Measurements from ENCODE around the gene HOXA1.

Gene HOXA1

DNA sequence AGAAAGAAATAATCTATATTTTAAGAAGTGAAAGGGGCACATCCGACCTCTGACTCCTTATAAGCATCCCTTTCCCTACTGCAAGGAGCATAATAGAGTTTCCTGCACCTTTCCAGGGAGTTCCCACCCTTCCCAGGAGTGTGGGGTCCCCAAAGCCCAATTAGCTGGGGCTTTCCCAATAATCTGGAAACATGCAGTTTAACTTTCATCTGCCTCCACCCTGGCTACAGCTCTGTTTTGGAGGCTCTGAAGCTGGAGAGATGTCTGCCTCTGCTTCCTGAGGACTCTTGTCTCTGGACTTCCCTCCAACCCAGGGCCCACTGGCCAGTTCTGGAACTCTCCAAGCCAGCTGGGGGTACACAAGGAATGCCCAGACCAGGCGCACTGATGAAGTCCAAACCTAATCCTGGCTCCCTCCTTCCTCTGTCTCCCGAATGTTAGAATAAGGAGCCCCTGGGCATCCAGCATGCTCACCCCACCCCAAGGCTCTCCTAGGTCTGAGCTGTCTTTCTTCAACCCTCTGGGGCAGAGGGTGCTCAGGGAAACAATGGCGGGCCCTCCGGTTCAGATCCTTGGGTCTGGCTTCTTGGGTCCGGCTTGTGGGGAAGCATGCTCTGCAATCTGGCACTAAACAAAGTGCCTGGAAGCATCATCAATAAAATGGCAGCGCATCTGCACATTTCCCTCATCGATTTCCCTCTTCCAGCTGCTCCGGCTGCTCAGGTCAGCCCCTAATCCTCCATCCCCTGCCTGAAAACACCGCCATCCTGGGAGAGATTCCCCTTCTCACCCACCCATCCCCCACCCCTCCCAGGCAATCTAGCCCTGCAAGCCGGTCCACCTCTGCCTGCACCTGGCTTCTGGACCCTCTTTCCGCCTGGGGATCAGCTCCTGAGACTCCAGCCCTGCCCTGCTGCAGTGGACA is 21.4 kb upstream of the HOXA1 start:
- DNase-seq (ENCODE audit: low spot score): no peak

DNA sequence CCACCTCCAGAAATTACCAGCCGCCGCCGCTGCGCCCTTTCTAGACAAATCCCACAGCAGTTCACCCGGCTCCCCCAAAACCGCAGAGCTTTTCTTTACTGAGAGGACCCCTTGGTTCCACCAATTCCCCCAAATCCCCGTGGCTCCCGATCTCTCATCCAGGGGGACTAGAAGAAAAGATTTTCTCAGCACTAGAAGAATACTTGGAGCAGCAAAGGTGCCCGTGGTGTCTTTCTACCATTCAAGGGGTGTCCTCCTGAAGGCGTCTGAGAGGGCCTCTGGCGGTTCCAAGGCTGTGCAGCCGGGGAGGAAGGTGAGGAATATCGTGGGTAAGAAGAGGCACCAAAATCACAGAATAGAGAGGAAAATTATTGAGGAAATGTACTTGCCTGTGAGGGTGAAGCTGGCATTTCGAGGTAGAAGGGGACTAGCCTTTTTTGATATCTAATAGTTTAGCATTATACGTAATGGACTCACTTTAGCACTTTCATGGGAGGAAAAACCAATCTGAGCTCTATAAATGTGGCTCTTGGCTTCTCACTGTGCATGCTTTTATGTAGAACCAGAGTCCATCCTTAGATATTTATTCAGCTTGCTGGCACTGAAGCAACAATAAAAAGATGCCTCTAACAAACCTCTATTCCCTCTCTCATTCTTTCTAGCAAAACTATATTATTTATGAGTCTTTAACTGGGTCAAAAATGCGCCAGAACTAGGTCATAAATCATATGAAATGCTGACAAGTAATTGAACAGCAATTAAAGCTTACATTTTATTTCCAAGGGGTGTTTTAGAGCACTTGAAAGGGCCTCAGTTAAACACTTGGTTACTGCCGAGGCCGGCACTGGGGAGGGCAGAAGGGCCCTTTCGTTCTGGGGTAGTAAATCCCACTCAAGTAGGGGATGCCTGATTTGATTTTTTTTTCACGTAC is 20.5 kb upstream of the HOXA1 start:
- DNase-seq (ENCODE audit: low spot score): no peak

DNA sequence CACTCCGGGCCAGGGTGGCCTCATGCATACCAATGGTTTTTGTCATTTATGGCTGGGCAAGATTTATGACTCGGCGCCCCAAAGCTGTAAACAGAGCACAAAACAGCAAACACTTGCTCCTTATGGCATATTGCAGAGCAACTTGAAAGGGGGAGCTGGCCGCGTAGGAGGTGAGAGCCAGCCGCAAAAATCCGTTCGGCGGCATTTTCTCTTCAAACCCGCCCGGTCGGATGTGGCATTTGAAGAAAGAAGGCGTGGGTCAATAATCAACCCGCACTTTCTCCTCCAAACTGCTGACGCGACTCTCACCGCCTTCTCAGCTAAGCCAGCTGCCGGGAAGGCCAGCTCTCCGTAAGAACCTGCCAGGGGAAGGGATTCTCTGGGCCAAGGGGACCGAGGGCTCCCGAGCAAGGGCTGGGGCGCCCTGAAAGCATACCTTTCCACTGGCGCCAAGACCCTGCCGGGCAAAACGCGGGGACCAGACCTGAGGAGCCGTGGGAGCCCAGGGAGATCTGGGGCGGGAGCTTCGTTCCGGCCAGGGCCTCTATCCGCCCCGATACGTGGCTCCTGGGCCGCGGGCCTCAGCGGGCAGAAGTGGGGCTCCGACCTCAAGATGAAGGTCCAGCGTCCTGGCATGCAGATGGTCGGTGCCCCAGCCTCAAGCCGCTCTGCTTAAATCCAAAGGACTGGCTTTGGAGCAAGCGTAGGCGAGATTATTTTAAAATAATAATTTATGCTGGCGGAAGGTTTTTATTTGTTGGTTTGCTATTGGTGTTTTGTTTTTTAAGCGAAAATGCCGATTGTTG is 19.6 kb upstream of the HOXA1 start:
- DNase-seq (ENCODE audit: low spot score): no peak

DNA sequence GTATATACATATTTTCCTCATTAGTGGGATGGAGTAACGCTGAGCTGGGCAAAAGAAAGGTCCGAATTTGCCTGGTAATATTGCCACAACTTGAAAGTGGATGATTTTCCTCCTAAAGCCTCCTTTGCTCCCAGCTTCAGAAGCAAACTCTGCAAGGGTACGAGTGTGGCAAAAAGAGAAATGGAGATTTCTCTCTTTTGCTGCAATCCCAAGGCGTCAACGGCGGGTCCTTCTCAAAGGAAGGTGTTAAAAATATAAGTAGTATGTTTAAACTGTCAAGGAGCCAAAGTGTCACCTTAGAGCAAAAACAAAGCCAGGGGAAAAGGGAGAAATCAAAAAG is 19.1 kb upstream of the HOXA1 start:
- no peak for DNase-seq (ENCODE audit: low spot score)

DNA sequence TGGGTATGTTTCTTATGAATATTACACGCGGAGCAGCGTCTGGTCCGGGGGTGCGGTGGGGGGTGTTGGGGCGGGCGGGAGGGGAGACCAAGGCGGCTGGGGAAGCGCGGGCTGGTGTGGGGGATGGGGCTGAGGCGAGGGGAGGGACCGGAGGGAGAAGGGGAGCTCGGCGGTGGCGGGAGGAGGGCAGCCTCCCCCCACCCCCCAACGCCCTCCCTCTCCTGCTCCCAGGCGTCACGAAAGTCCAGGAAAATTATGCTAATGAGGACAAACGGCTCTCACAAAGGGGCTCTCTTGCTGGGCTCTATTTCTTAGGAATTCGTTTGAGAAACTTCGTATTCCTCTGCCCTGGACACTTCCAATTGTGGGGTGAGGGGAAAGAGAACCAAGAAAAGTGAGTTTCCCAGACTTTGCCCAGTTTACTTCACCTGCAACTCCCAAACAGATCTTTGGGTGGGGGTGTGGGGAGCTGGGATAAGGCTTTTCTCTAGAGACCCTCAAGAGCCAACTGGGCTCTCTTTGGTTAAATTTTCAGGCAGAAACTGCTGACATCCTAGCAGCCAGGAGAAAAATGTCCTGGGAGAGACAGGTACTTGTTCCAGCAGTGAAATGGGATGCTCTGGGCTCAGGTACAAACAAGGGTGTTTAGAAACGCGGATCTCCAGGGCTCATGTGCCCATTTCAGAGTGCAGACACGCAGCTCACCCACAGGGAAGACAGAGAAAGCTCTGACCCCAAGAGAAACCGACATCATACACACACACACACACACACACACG is 18.4 kb upstream of the HOXA1 start:
- DNase-seq (ENCODE audit: low spot score): no peak

DNA sequence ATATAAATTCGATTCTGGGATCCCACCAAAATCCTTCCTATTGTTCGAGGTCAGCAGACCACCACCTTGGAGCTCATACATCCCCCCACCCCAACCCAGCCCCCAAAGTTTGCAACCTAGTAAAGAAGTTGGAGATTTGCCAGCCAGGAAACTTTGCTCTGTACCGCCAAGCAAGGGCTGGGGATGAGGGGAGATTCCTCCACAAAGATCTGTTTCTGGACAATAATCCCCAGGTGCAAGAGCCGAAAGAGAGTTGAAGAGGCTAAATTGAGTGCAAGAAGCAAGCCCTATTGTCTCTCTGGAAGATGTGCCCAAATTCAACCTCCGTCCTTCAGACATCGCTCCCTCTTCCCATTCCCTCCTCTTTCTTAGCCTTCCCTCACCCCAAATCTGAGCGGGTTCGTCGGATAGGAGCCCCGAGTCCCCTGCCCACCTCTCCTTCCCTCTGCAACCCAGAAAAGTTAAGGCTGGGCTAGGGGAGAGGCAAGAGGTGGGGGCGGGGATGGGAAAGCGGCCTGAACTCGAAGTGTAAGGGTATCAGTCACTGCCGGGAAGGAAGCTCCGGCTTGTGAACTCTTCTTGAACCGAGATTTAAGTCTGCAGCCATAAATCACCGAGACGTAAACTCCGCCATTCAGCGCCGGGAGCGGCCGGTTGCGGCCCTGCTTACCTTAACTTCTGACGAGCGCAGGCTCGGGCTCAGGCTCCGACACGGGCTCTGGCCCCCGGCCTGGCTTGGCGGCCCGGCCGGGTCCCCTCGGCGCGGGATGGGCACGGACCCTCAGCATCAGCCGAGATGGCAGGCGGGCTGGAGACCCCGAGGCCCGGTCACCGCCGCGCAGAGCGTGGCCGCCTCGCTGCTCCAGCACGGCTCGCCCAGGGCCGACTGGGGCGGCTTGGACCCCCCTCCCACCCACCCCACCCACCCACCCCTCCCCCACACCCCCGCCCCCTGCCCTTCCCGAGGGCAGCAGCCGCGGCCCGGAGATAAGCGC is 17.5 kb upstream of the HOXA1 start:
- no peak for DNase-seq (ENCODE audit: low spot score)

DNA sequence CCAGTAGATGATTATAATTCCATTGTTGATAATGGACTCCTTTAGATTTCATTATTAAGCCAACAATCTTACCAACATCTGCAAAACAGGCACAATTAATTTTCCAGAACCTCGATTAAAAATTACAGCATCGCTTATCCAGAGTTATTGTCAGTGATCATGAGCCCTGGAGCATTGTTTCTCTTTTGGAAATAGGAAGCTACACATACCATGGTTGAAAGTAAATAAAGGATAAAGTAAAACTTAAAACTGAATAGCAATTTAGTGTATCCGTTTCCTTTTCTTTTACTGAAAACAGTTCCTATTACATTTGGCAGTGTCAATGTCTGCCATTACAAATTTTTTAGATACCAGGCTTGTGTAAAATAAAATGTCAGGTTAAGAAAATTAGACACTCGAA is 16.6 kb upstream of the HOXA1 start:
- no peak for DNase-seq (ENCODE audit: low spot score)

DNA sequence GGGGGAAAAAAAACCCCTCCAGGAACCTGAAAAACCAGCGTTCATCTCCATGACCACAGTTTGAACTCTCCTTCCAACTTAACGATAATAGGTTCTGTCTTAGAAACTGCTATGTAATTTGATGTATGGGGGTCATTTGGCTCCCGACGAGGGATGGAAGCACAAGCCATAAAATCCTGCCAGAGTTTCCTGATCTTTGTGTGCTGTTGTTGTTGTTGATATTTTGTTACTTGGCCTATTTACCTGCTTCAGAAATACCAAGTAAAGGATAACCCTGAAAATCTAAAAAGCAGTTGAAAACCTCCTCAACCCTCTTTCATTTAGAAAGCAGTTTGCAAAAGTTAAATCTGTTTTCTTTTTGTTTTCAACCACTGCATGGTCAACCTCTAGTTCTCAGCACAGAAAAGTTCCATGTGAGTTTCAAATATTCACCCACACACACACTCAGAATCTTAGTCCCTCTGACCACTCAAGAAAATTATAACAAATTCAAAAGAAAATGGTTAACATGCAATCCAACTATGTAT is 16.0 kb upstream of the HOXA1 start:
- no peak for DNase-seq (ENCODE audit: low spot score)

DNA sequence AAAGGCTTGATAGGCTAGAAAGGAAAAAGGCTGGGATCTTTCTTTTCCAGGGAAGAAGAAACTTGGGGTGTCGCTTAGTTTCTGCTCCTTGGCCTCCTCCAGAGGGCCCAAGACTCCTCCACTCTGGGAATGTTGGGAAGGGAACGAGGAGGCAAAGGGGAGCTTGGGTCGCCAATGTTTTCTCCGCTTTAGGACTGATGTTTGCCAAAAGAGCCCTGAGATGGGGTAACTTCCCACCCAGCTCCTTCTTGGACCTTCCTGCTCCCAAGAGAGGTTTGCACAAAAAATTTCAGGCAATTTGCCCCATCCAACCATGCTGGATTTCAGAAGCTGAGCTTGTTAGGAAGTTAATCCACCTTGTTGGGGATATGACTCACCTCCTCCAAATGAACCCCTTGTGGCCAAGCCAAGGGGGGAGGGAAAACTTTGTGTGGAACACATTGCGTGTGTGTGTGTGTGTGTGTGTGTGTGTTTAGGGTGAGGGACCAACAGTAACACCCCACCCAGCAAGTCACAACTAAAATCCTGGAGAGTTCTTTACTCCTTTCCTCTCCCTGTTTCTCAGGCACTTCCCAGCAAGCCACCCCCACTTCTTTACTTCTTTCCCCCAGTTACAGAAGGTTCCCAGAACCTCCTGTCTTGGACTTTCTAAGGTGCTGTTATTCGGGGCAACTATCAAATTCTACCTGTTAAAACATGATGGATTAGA is 15.4 kb upstream of the HOXA1 start:
- no peak for DNase-seq (ENCODE audit: low spot score)

DNA sequence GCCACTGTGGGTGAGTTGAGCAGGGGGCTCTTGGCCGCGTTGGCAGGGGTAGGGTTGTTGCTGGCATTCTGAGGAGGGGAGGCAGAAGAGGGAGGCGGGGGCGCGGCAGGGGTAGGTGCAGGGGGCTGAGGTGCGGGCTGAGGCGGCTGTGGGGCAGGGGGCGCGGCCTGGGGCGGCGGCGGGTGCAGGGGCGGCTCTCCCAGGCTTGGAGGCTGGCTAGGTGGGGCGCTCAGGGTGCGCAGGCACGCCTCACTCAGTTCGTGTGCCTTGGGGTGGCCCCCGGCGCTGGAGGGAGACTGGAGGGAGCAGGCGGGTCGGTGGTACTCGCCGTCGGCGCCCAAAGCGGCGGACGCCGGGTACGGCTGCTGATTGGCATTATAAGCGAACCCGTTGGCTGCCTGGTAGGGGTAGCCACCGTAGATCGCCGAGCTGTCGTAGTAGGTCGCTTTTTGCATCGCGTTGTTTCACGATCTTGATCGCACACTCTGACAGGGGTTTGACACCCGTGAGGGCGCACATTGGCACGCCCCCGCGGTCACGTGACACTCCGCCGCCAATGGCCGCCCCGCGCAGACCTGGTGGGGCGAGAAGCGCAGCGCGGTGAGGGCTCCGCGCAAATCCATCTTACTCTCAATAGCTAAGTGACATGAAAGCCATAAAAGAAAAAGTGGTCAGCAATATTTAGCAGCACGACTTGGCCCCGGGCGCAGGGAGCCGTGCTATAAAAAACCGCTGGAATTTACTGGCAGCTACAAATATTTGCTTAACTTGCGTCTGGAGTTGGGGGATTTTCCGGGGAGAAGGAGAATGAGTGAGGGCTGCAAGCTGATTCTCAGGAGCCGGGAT is 14.6 kb upstream of the HOXA1 start:
- DNase-seq (ENCODE audit: low spot score): no peak

DNA sequence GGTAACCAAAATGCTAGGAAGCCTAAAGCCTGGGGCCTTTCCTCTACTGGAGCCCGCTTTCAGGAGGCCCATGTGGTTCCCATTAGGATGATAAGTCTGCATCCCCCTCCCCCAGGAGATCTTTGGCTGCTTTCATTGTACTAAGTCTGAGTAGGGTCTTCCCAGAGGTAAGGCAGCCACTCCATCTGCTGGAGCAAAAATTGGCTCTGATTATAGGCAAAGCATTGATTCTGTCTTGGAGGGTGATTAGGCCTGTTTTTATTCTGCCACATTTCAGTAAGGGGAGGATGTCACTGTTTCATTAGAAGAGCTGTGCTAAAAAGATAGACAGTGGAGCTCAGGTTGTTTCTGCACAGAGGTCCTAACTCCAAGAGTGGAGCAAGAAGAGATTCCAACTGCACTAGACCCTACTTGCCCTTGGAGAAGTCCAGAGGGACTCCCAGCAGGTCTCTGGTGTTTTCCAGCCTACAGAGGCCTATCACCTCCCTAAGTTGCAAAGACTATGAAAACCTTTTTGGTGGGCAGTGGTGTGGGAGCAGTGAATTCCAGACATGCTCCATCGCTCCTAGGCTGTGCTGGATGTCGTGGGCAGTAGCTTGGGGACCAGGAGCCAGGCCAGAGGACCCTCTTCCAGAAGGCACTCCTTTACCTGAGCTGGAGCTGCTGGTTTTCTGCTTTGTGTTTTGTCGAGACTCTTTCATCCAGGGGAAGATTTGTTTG is 13.8 kb upstream of the HOXA1 start:
- DNase-seq (ENCODE audit: low spot score): no peak

DNA sequence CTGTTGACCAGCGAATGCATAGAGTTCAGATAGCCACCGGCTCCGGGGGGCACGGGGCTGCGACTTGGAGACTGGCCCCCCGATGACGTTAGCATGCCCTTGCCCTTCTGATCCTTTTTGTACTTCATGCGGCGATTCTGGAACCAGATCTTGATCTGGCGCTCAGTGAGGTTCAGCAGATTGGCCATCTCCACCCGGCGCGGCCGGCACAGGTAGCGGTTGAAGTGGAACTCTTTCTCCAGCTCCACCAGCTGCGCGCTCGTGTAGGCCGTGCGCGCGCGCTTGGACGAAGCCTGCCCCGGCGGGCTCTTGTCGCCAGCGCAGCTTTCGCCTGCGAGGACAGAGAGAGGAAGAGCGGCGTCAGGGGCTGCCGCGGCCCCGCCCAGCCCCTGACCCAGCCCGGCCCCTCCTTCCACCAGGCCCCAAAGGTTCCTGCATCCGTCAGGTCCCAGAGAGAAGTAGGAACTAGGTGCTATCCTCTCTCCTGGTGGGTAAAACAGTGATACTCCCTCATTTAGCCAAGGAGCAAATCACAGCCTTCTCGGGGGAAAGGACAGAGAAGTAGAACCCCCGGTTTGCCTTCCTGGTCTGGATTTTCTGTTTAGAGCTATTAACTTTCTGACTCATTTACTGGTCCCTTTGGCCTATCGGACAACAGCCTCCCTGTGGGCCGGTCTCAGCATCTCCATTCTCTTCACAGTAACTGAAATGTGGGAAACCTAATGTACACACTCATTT is 12.8 kb upstream of the HOXA1 start:
- DNase-seq (ENCODE audit: low spot score): no peak

DNA sequence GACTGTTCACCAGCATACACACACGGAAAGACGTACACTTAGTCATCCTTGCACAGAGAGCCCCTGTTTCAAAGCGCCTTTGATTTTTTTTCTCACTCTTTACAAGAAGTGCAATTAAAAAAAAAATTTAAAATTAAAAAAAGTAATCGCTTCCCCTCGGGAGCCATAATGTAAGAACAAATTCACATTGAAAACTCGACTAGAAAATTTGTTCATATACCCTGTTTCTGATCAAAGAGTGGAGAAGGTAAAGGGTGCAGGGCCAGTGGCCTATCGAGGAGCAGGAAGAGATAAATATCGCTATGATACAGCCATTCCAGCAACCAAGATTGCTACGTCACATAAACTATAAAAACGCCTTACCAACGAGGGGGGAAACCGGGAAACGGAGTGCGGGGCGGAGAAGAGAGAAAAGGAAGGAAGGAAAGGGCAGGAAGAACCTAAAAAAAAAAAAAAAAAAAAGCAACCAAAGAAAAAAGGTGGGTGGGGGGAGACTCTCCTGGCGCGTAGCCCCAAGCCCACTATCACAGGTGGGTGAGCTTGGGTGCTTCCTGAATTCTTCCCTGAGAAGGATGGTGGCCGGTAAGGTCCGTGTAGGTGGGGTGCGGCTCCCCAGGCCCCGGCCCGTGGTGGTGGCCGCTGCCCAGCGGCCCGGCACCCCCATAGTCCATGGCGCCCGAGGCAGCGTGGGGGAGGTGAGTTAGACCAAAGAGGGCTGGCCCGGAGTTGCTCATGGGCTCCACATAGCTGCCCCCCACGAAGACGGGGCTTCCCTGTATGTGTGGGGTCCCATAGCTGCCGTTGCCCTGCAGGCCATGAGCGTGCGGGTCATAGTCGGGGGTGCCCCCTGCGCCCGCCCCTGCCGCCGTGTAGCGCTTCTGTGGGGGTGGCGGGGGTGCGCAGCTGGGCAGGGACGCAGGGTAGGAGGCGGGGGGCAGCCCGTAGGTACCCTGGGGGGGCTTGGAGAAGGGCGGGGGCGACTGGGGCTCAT is 11.9 kb upstream of the HOXA1 start:
- DNase-seq (ENCODE audit: low spot score): no peak

DNA sequence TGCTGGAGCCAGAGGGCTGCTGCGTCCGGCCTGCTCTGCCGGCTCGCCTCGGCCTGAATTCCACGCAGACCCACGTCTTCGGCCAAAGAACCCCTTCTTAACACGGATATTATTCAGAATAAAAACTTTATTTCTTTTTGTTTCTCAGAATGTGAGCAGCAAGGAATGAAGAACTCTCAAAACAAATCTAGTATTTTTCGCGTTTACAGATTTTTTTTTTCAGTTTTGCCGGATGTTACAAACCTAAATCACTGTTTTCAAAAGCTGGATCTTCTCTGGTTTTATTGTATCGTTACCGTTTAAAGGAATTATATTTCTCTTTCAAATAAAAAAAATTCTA is 11.1 kb upstream of the HOXA1 start:
- DNase-seq (ENCODE audit: low spot score): no peak

DNA sequence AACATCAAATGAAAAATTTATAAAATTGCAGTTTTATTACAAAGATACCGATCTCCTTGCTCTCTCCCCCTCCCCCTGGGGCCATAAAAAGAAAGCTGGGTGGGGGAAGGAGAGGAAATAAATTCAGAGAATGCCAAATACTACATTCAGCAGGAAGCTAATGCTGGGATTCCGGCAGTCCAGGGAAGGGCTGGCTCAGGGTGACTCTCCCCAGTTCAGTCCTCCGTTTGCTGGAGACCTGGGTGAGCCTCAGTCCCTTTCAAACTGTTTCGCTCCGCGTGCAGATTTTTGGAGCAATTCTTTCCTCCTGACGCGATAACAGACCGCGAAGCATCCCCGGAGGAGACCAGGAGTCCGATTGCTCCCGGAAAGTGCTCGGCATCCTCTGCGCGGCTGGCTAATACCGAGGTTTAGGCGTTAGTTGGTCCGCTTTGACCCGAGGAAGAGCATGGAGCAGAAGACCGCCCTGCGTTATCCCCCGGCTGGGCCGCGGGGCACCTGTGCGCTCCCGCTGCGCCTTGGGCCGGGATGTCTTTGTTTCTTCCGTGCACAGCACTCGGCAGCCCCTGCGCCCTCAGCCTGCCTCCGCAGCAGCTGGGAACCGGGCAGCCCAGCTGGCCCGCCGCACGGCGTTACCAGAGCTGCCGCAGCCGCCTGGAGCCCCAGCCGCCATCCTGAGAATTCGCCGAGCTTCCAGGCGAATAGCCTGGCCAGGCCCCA is 10.5 kb upstream of the HOXA1 start:
- no peak for DNase-seq (ENCODE audit: low spot score)

Data from CD4-positive, alpha-beta T cell treated with Interleukin-6 at 100 ng/mL for 8 hours (primary cell).